DOHH2 (cell line): ENCODE data around the gene ANXA5.

ENCODE experiments used
- H3F3A ChIP-seq: fragments of 200-600 bp; sonication (generic), shearing (Covaris generic); 2 replicates; pipeline ENCODE4 v1.6.0; 2016; ENCODE audit warnings: antibody characterized with exemption, mild to moderate bottlenecking; ENCODE audit not compliant: control insufficient read depth, insufficient read depth
- H3K27ac ChIP-seq: fragments of 200-600 bp; sonication (generic); 2 replicates; pipeline ENCODE4 v1.5.1; 2014; ENCODE audit warnings: low read depth, mild to moderate bottlenecking, low read length, moderate library complexity
- H3K27me3 ChIP-seq: fragments of 200-600 bp; sonication (generic); 2 replicates; pipeline ENCODE4 v1.6.1; 2014; ENCODE audit warnings: mild to moderate bottlenecking, low read length, mixed read lengths; ENCODE audit not compliant: control insufficient read depth
- H3K36me3 ChIP-seq: fragments of 200-600 bp; sonication (generic); 2 replicates; pipeline ENCODE4 v1.6.1; 2014; ENCODE audit warnings: mild to moderate bottlenecking, low read length, moderate library complexity, mixed read lengths; ENCODE audit not compliant: control insufficient read depth
- H3K4me1 ChIP-seq: fragments of 200-600 bp; sonication (generic); 2 replicates; pipeline ENCODE4 v1.6.1; 2014; ENCODE audit warnings: mild to moderate bottlenecking, low read length, mixed read lengths; ENCODE audit not compliant: control insufficient read depth
- H3K4me2 ChIP-seq: fragments of 200-600 bp; sonication (generic); 2 replicates; pipeline ENCODE4 v1.6.0; 2014; ENCODE audit warnings: mild to moderate bottlenecking, low read length, moderate library complexity
- H3K4me3 ChIP-seq: fragments of 200-600 bp; sonication (generic); 2 replicates; pipeline ENCODE4 v1.5.1; 2014; ENCODE audit warnings: mild to moderate bottlenecking, low read length, mixed read lengths
- H3K79me2 ChIP-seq: fragments of 200-600 bp; sonication (generic); 2 replicates; pipeline ENCODE4 v1.6.1; 2014; ENCODE audit warnings: mild to moderate bottlenecking, low read length, mixed read lengths; ENCODE audit not compliant: control insufficient read depth
- H3K9me2 ChIP-seq: fragments of 200-600 bp; sonication (generic); replicated peaks from 2 replicates; pipeline ENCODE4 v1.6.1; 2014; ENCODE audit warnings: mild to moderate bottlenecking, low read length, mixed read lengths; ENCODE audit not compliant: control insufficient read depth
- H3K9me3 ChIP-seq: fragments of 200-600 bp; sonication (generic); 2 replicates; pipeline ENCODE4 v1.6.1; 2014; ENCODE audit warnings: antibody characterized with exemption, low read length, mixed read lengths; ENCODE audit not compliant: control insufficient read depth, insufficient read depth
- H4K20me1 ChIP-seq: fragments of 200-600 bp; sonication (generic); 2 replicates; pipeline ENCODE4 v1.6.0; 2014; ENCODE audit warnings: low read depth, mild to moderate bottlenecking, antibody characterized with exemption, low read length, moderate library complexity; ENCODE audit not compliant: control insufficient read depth, insufficient read depth
- EZH2phosphoT487 ChIP-seq: fragments of 200-600 bp; sonication (generic); IDR thresholded peaks from 2 replicates; pipeline ENCODE4 v1.6.1; 2017; ENCODE audit warnings: borderline replicate concordance, mild to moderate bottlenecking, antibody characterized with exemption, low read length, moderate library complexity, mixed read lengths
- TF ChIP-seq, protein P1 (sequence below): fragments of 200-600 bp; sonication (generic); IDR thresholded peaks from one replicate; pipeline ENCODE4 v1.5.1; 2014; ENCODE audit warnings: antibody characterized with exemption, mild to moderate bottlenecking, low read depth, low read length; ENCODE audit not compliant: poor library complexity, severe bottlenecking

The ANXA5 gene

DNA sequence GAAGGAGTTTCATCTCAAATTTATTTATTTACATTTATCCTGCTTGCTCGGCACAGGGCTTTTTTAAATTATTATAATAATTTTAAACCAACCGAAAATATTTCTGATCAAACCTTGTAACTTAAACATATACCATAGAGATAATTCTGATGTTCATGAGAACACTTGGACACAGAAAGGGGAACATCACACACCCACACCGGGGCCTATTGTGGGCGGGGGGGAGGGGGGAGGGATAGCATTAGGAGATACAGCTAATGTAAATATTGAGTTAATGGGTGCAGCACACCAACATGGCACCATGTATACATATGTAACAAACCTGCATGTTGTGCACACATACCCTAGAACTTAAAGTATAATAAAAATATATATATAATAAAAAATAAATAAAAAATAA, 2.9 kb downstream of the ANXA5 start:
- no peaks in the 10 kb centered on the region for H3K9me2 ChIP-seq
- no peak overlapping the region for H3K4me3 ChIP-seq
- H3K4me2 ChIP-seq: no peak overlapping the region
- H3K27me3 ChIP-seq: peaks cover 16% of the 10 kb centered on the region
- no peaks in the 10 kb centered on the region for H4K20me1 ChIP-seq
- H3F3A ChIP-seq: no peaks in the 10 kb centered on the region; the same call in 1 of the 2 replicates
- no peak overlapping the region for H3K27ac ChIP-seq
- H3K4me1 ChIP-seq: peaks cover 18% of the 10 kb centered on the region
- H3K79me2 ChIP-seq: peaks cover 9% of the 10 kb centered on the region; the same call in 1 of the 2 replicates
- no peaks in the 10 kb centered on the region for H3K36me3 ChIP-seq
- no peaks in the 10 kb centered on the region for H3K9me3 ChIP-seq
- TF ChIP-seq, protein P1, sequence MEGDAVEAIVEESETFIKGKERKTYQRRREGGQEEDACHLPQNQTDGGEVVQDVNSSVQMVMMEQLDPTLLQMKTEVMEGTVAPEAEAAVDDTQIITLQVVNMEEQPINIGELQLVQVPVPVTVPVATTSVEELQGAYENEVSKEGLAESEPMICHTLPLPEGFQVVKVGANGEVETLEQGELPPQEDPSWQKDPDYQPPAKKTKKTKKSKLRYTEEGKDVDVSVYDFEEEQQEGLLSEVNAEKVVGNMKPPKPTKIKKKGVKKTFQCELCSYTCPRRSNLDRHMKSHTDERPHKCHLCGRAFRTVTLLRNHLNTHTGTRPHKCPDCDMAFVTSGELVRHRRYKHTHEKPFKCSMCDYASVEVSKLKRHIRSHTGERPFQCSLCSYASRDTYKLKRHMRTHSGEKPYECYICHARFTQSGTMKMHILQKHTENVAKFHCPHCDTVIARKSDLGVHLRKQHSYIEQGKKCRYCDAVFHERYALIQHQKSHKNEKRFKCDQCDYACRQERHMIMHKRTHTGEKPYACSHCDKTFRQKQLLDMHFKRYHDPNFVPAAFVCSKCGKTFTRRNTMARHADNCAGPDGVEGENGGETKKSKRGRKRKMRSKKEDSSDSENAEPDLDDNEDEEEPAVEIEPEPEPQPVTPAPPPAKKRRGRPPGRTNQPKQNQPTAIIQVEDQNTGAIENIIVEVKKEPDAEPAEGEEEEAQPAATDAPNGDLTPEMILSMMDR: no peak
- TF ChIP-seq EZH2phosphoT487: no peak

DNA sequence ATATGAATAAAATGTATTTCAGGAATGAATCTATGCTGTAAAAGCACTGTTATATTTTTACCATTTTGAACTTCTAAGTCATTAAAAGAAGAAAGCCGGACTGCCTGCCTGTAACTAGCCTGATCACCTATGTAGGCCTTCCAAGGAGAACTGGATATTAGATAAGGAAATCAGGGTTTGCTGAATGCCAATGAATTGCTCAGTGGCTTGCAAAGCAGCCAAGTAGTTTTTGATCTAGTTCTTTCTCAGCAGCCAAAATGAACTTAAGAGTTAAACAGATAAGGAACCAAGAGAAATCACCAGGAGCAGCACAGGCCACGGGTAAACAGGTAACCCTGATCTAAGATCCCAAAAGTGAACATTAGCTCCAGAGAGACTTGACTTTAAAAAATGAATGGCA, 3.3 kb downstream of the ANXA5 start:
- peaks cover 18% of the 10 kb centered on the region for H3K4me1 ChIP-seq
- H3K9me2 ChIP-seq: no peaks in the 10 kb centered on the region
- H3K9me3 ChIP-seq: no peaks in the 10 kb centered on the region
- H3K79me2 ChIP-seq: peaks cover 9% of the 10 kb centered on the region; the same call in 1 of the 2 replicates
- no peaks in the 10 kb centered on the region for H3K36me3 ChIP-seq
- no peak overlapping the region for H3K27ac ChIP-seq
- H3K27me3 ChIP-seq: peaks cover 12% of the 10 kb centered on the region
- H3K4me3 ChIP-seq: no peak overlapping the region
- no peak for TF ChIP-seq EZH2phosphoT487
- TF ChIP-seq, protein P1: no peak
- no peak overlapping the region for H3K4me2 ChIP-seq
- H4K20me1 ChIP-seq: no peaks in the 10 kb centered on the region
- no peaks in the 10 kb centered on the region; the same call in 1 of the 2 replicates for H3F3A ChIP-seq

DNA sequence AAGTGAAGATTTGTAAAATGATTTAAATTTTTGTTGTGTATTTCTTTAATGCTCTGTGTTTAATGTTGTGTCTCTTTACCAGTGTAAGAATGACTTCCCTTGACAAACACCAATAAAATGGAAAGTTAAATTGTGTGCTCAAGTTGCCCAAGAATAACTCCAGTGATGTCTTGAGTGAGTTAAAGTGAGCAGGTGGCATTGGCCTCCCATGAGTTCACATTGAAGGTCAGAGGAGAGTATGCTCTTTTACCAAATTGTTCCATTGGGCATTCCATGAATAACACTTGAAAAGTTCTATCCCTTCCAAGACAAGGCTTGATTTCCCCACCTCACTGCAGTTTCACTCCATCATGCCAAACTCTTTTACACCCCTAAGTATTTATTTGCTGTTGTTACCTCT, 4.5 kb downstream of the ANXA5 start:
- peaks cover under 1% of the 10 kb centered on the region; the same call in 1 of the 2 replicates for H3K27me3 ChIP-seq
- H4K20me1 ChIP-seq: no peaks in the 10 kb centered on the region
- H3F3A ChIP-seq: no peaks in the 10 kb centered on the region; the same call in 1 of the 2 replicates
- TF ChIP-seq, protein P1: no peak
- TF ChIP-seq EZH2phosphoT487: no peak
- no peak overlapping the region for H3K4me3 ChIP-seq
- H3K36me3 ChIP-seq: no peaks in the 10 kb centered on the region
- peaks cover 9% of the 10 kb centered on the region; the same call in 1 of the 2 replicates for H3K79me2 ChIP-seq
- H3K9me2 ChIP-seq: no peaks in the 10 kb centered on the region
- no peaks in the 10 kb centered on the region for H3K9me3 ChIP-seq
- no peak overlapping the region for H3K27ac ChIP-seq
- H3K4me1 ChIP-seq: peaks cover 9% of the 10 kb centered on the region
- H3K4me2 ChIP-seq: no peak overlapping the region

DNA sequence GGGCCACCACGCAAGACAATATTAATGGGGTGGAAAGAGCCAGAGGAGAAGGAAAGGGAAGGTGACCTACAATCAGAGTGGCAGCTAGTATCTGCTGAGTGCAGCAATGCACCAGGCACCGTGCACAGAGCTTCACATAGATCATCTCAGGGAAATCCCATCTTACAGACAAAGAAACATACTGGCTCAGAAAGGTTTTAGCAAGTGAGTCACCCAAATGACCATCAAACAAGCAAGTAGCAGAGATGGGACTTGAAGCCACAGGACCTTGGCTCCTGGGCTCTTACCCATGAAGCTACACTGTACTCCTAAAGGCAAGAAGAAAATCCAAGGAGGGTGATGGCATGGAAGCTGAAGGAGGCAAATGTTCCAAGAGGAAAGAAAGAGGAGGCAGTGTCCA, 6.8 kb downstream of the ANXA5 start:
- Histone ChIP-seq H4K20me1 (no peaks in the 10 kb centered on the region), H3F3A (no peaks in the 10 kb centered on the region), H3K4me1 (no peaks in the 10 kb centered on the region), H3K4me3 (no peak overlapping the region), H3K4me2 (no peak overlapping the region), H3K27me3 (no peaks in the 10 kb centered on the region), H3K36me3 (no peaks in the 10 kb centered on the region), H3K79me2 (peaks cover 7% of the 10 kb centered on the region; the same call in 1 of the 2 replicates), H3K27ac (no peak overlapping the region), H3K9me3 (no peaks in the 10 kb centered on the region), H3K9me2 (no peaks in the 10 kb centered on the region)
- TF ChIP-seq, protein P1: no peak
- TF ChIP-seq EZH2phosphoT487: no peak
